ENCODE data around the gene CAMTA1.

- TF ChIP-seq CTCF (IDR thresholded peaks at IDR 0.05; ENCODE audit: insufficient read depth, low read length, poor library complexity, severe bottlenecking): no peak
- TF ChIP-seq EZH2phosphoT487 (conservative IDR thresholded peaks at IDR 0.05; ENCODE audit: low read length): no peak
These were observed 706.5 kb downstream of the CAMTA1 start for GRCh38 chr1:7491818-7492173.

Data from SU-DHL-6 (cell line).